Epithelial cell of esophagus (primary cell): ENCODE results near the gene DLG3.

Source experiments
- DNase-seq: peaks from one replicate; pipeline ENCODE4 v3.0.0; 2010; ENCODE audit warnings: low read depth
- H3K4me3 ChIP-seq: 2 replicates; pipeline ENCODE4 v1.5.1; 2011; ENCODE audit warnings: mild to moderate bottlenecking, low read length, control low read depth
- TF ChIP-seq, protein P1 (sequence below): IDR thresholded peaks from 2 replicates; pipeline ENCODE4 v1.5.1; 2011; ENCODE audit warnings: low read depth, mild to moderate bottlenecking, low read length, control low read depth, inconsistent platforms; ENCODE audit not compliant: insufficient read depth; ENCODE audit errors: missing control alignments

Gene DLG3

DNA sequence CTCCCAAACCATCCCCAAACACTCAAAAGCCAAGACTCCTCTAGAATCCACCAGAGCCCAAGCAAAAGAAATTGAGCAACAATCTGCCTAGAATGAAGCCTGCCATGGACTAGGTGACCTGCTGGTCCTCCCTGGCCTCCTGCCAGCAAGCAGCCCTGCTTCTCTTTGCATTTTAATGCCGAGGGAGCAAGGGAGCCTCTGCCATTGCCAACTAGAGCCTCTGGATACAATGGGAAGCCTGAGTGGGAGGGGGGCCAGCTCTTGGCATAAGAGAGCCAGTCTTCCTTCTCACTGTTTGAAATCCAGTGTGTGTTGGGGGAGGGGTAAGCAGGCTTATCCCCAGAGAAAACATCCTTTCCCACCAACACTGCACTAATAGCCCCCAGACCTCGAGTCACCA is 23.0 kb upstream of the DLG3 start:
- DNase-seq, result no peak
- TF ChIP-seq, protein P1, sequence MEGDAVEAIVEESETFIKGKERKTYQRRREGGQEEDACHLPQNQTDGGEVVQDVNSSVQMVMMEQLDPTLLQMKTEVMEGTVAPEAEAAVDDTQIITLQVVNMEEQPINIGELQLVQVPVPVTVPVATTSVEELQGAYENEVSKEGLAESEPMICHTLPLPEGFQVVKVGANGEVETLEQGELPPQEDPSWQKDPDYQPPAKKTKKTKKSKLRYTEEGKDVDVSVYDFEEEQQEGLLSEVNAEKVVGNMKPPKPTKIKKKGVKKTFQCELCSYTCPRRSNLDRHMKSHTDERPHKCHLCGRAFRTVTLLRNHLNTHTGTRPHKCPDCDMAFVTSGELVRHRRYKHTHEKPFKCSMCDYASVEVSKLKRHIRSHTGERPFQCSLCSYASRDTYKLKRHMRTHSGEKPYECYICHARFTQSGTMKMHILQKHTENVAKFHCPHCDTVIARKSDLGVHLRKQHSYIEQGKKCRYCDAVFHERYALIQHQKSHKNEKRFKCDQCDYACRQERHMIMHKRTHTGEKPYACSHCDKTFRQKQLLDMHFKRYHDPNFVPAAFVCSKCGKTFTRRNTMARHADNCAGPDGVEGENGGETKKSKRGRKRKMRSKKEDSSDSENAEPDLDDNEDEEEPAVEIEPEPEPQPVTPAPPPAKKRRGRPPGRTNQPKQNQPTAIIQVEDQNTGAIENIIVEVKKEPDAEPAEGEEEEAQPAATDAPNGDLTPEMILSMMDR, result no peak
- no peak overlapping the region for H3K4me3 ChIP-seq

DNA sequence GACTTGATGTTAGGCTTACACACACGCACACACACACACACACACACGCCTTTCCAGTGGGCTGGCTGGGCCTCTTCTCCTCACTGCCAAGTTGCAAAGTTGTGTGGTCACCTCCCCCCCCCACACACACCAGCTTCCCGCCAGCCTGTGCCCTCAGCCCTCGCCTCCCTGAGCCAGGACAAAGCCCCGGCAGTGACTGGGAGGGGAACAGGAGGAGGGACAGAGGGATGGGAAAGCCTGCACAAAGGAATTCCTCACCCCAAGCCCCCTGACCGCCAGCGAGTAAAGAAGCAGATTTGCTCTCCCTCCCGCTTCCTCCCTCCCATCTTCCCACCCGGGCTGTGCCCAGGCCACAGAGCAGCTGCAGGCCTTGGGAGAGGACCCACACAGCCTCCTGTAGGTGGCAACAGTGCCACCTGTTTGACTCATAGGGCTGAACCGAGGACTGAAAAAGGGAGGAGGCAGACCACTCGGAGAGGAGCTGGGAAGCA is 21.7 kb upstream of the DLG3 start, which contains the start of gene GDPD2:
TSS of gene GDPD2 (plus strand) at position 464 of the 491 bp plus-strand sequence. CDS start 1,671 bp downstream, outside the sequence.
- peak; percentile 39 for DNase-seq
- H3K4me3 ChIP-seq, result peak within 1 kb of the TSS; percentile 15
- TF ChIP-seq, protein P1, result peak; percentile 55

DNA sequence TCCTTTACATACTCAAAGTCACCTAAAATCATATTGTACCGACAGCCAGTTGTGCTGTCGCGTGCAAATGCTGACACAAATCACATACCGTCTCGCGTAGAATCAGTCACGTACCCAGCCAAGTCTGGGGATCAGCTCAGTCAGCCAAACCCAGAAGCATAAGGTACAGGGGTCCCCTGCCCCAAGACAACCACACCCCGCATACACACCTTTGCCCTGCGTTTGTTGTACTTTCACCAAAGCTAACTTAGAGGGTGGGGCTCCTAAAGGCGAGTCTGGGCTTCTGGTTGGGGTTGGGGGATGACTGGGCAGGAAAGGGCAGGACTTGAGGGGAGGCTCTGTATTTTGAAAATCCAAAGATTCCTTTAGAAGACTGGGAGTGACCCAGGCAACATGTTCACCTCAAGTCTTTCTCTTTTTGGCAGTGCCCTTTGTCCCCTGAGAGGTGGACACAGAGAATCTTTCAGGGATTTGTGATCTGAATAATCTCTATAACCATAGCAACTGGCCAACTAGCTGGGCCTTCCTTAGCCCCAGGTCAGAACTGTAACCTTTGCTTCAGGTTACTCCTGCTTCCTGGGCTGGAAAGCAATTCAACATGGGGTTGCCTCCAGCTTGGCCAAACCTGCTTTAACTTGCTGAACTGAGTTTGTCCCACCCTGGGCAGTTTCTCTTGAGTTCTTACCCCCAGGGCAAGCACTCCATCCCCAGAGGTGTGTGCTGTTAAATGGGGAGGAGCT is 20.5 kb upstream of the DLG3 start:
- TF ChIP-seq, protein P1, result no peak
- no peak overlapping the region for H3K4me3 ChIP-seq

DNA sequence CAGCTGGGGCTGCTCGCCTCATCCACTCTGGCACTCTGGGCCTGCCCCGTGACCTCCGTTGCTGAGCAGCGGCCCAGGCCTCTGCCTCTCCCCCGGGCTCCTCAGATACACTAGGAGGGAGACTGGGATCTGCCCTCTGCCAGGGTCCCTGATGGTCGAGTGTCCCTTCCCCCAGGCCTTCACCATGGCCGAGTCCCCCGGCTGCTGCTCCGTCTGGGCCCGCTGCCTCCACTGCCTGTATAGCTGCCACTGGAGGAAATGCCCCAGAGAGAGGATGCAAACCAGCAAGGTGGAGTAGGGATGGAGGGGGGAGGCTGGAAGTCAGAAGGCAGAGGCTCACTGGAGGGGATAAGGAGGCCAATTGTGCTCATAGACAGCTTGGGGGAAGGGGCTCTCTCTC is 19.8 kb upstream of the DLG3 start:
- TF ChIP-seq, protein P1, result no peak
- H3K4me3 ChIP-seq, result no peak overlapping the region
- DNase-seq, result no peak

More for the DNA sequence above, 20.5 kb upstream of the DLG3 start:
- DNase-seq, result no peak

DNA sequence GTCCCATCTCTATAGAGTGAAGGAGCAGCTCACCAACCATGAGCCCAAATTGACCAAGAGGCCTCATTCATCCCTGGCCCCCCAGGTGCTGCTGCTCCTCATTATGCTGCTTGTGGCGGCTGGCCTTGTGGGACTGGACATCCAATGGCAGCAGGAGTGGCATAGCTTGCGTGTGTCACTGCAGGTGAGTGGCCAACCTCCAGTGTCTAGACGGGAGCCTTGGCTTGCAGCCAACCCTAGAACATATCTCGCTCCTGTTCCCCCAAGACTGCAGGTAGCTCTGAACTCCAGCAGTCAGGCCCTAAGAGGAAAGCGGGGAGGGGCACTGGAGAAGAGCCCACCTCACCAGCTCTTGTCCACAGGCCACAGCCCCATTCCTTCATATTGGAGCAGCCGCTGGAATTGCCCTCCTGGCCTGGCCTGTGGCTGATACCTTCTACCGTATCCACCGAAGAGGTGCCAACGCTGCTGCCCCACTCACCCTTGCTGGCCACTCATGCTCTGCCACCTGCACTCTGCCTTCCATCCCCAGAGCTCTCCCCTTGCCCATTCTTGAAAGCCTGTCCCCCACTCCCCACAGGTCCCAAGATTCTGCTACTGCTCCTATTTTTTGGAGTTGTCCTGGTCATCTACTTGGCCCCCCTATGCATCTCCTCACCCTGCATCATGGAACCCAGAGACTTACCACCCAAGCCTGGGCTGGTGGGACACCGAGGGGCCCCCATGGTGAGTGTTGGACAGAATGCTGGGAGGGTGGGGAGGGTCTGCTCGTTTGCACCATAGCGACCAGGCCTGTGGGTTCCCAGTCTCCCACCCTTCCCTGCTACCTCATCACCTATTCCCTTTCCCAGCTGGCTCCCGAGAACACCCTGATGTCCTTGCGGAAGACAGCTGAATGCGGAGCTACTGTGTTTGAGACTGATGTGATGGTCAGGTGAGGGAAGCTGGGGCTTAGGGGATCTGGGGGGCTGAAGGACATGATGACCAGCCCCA is 18.1 kb upstream of the DLG3 start:
- H3K4me3 ChIP-seq, result no peak overlapping the region
- TF ChIP-seq, protein P1, result no peak

DNA sequence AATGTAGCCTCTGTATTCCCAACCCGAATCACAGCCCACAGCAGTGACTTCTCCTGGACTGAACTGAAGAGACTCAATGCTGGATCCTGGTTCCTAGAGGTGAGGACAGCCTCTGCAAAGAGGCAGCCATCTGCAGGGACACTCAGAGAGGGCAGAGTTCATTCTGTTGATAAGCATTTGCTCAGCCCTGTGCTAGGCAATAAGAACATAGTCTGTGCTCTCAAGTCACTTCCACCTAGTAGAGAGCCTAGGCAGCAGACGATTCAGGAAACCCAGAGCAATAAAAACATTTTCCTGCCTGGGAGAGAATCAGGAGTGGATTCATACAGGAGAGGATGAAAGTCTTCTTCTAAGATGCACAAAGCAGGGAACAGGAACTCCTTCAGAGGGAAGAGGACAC is 17.3 kb upstream of the DLG3 start:
- H3K4me3 ChIP-seq, result no peak overlapping the region
- no peak for DNase-seq
- TF ChIP-seq, protein P1, result no peak

More for the DNA sequence above, 18.1 kb upstream of the DLG3 start:
- no peak for DNase-seq
